Measurements from ENCODE around the gene TMEM88.

TMEM88 gene

GRCh38 chr17:7849130-7849750, 5.6 kb upstream of the TMEM88 start:
- TF ChIP-seq CTCF (IDR thresholded peaks at IDR 0.05) = no peak
- no peak overlapping the region for H3K27ac ChIP-seq
- no peak overlapping the region for H3K4me3 ChIP-seq
- no peak for DNase-seq (ENCODE audit: low spot score)

GRCh38 chr17:7849751-7850504, 4.9 kb upstream of the TMEM88 start:
- Histone ChIP-seq H3K27ac (no peak overlapping the region), H3K4me3 (no peak overlapping the region)
- no peak for TF ChIP-seq CTCF (IDR thresholded peaks at IDR 0.05)
- no peak for DNase-seq (ENCODE audit: low spot score)

GRCh38 chr17:7850701-7851437, 4.0 kb upstream of the TMEM88 start:
- no peak for DNase-seq (ENCODE audit: low spot score)
- no peak overlapping the region for H3K4me3 ChIP-seq
- no peak for TF ChIP-seq CTCF (IDR thresholded peaks at IDR 0.05)
- H3K27ac ChIP-seq = peak overlapping the region in 1 of 2 donors; percentile 15

- DNase-seq (ENCODE audit: low spot score) = peak; percentile 89
- Histone ChIP-seq H3K4me3 (peak overlapping the region; percentile 18), H3K27ac (peak overlapping the region in 1 of 2 donors; percentile 30)
- TF ChIP-seq CTCF (IDR thresholded peaks at IDR 0.05) = peak; percentile 97
These were observed 3.2 kb upstream of the TMEM88 start for GRCh38 chr17:7851438-7852261.

GRCh38 chr17:7852262-7852670, 2.6 kb upstream of the TMEM88 start:
- Histone ChIP-seq H3K4me3 (no peak overlapping the region), H3K27ac (peak overlapping the region in 1 of 2 donors; percentile 30)
- TF ChIP-seq CTCF (IDR thresholded peaks at IDR 0.05) = no peak
- no peak for DNase-seq (ENCODE audit: low spot score)

- H3K27ac ChIP-seq = no peak overlapping the region
- no peak for TF ChIP-seq CTCF (IDR thresholded peaks at IDR 0.05)
- H3K4me3 ChIP-seq = no peak overlapping the region
- DNase-seq (ENCODE audit: low spot score) = peak; percentile 71
These were observed 1.8 kb upstream of the TMEM88 start for GRCh38 chr17:7852919-7853690.

Measured in coronary artery (tissue), 2 donors.